IMR-90 (cell line): ENCODE results near the gene NLGN1. TPM values are rescaled to one million over a fixed set of nuclear protein-coding genes. Genes with fewer than 3 reads are reported as not detected.

Source experiments
- ATAC-seq: fragments of 200-7000 bp; cut with Tn5 transposase; 2 replicates; pipeline ENCODE4 v1.9.1; 2020; ENCODE audit warnings: low read depth, mild to moderate bottlenecking, moderate library complexity
- BruUV-seq: library from RNA; stranded (reverse); fragments of 400-500 nt; replicated peaks from 2 replicates; lab custom pipeline; 2021; lab: Mats Ljungman, UMichigan
- CTCF ChIA-PET: fragments of 300-600 bp; formaldehyde crosslinking; extraction: SDS; loops from one replicate; lab custom pipeline; 2021; ENCODE audit warnings: antibody characterized with exemption; lab: Yijun Ruan, JAX
- POLR2A ChIA-PET: fragments of 300-600 bp; sonication (Branson Sonifier 250); formaldehyde crosslinking; loops from one replicate; lab custom pipeline; 2022; ENCODE audit warnings: antibody characterized with exemption; ENCODE audit not compliant: unreplicated experiment; lab: Charles Lee
- DNase-seq: peaks from one replicate; pipeline ENCODE4 v3.0.0; 2013
- H2AFZ ChIP-seq: replicated peaks from 2 replicates; pipeline ENCODE3; 2013; ENCODE audit warnings: low read length, mild to moderate bottlenecking; ENCODE audit not compliant: poor library complexity
- H2AK5ac ChIP-seq: 2 replicates; pipeline ENCODE4 v1.6.1; 2013; ENCODE audit warnings: low read depth, low read length, inconsistent platforms
- H2AK9ac ChIP-seq: replicated peaks from 2 replicates; pipeline ENCODE3; 2013; ENCODE audit warnings: mild to moderate bottlenecking, low read depth, low read length, moderate library complexity; ENCODE audit not compliant: poor library complexity
- H2BK120ac ChIP-seq: 2 replicates; pipeline ENCODE4 v1.6.1; 2013; ENCODE audit warnings: low read depth, low read length, inconsistent platforms
- H2BK15ac ChIP-seq: 3 replicates; pipeline ENCODE4 v1.6.1; 2013; ENCODE audit warnings: low read depth, low read length, inconsistent platforms
- H2BK20ac ChIP-seq: 2 replicates; pipeline ENCODE4 v1.6.1; 2013; ENCODE audit warnings: low read depth, mild to moderate bottlenecking, inconsistent platforms, low read length, moderate library complexity
- H2BK5ac ChIP-seq: 2 replicates; pipeline ENCODE4 v1.6.1; 2013; ENCODE audit warnings: mild to moderate bottlenecking, low read depth, low read length, inconsistent platforms; ENCODE audit not compliant: poor library complexity, severe bottlenecking
- H3K14ac ChIP-seq: replicated peaks from 2 replicates; pipeline ENCODE4 v1.6.1; 2013; ENCODE audit warnings: low read depth, low read length, inconsistent platforms
- H3K18ac ChIP-seq: 2 replicates; pipeline ENCODE4 v1.6.1; 2013; ENCODE audit warnings: low read depth, low read length, control low read depth
- H3K23ac ChIP-seq: 2 replicates; pipeline ENCODE4 v1.6.1; 2013; ENCODE audit warnings: low read depth, low read length, inconsistent platforms
- H3K27ac ChIP-seq: 2 replicates; pipeline ENCODE4 v1.5.1; 2013; ENCODE audit warnings: mild to moderate bottlenecking, control low read depth, low read length; ENCODE audit not compliant: insufficient read depth
- H3K27me3 ChIP-seq: 2 replicates; pipeline ENCODE4 v1.6.1; 2013; ENCODE audit warnings: low read length; ENCODE audit not compliant: control insufficient read depth, insufficient read depth
- H3K36me3 ChIP-seq: 2 replicates; pipeline ENCODE4 v1.6.1; 2013; ENCODE audit warnings: low read length, mixed read lengths; ENCODE audit not compliant: control insufficient read depth, insufficient read depth
- H3K4ac ChIP-seq: 2 replicates; pipeline ENCODE4 v1.6.1; 2013; ENCODE audit warnings: low read depth, low read length, inconsistent platforms
- H3K4me1 ChIP-seq: 2 replicates; pipeline ENCODE4 v1.6.1; 2013; ENCODE audit warnings: low read length, mixed read lengths; ENCODE audit not compliant: control insufficient read depth, insufficient read depth
- H3K4me2 ChIP-seq: 2 replicates; pipeline ENCODE4 v1.6.1; 2013; ENCODE audit warnings: low read depth, mild to moderate bottlenecking, control low read depth, low read length, moderate library complexity
- H3K4me3 ChIP-seq: 2 replicates; pipeline ENCODE4 v1.5.1; 2013; ENCODE audit warnings: low read depth, mild to moderate bottlenecking, control low read depth, low read length, moderate library complexity; ENCODE audit not compliant: insufficient read depth
- H3K56ac ChIP-seq: 2 replicates; pipeline ENCODE4 v1.6.1; 2013; ENCODE audit warnings: low read length, inconsistent platforms; ENCODE audit not compliant: insufficient read depth; ENCODE audit errors: extremely low read depth
- H3K79me1 ChIP-seq, 2 experiments: 2 replicates each; pipeline ENCODE4 v1.6.1; 2013; ENCODE audit warnings: low read length in 2 of 2, inconsistent platforms in 1 of 2, low read depth in 1 of 2
- H3K9ac ChIP-seq: 2 replicates; pipeline ENCODE4 v1.6.1; 2013; ENCODE audit warnings: low read depth, low read length, control low read depth
- H3K9me1 ChIP-seq: 2 replicates; pipeline ENCODE4 v1.6.1; 2013; ENCODE audit warnings: low read length, inconsistent platforms; ENCODE audit not compliant: insufficient read depth
- H3K9me3 ChIP-seq: 2 replicates; pipeline ENCODE4 v1.6.1; 2013; ENCODE audit warnings: low read length; ENCODE audit not compliant: control insufficient read depth, insufficient read depth
- H4K20me1 ChIP-seq: 2 replicates; pipeline ENCODE4 v1.6.1; 2013; ENCODE audit warnings: low read length, inconsistent platforms; ENCODE audit not compliant: insufficient read depth
- H4K5ac ChIP-seq: 2 replicates; pipeline ENCODE4 v1.6.1; 2013; ENCODE audit warnings: mild to moderate bottlenecking, low read depth, low read length, control low read depth
- H4K8ac ChIP-seq, 2 experiments: 2 replicates each; pipeline ENCODE4 v1.6.1; 2013; ENCODE audit warnings: low read depth in 2 of 2, low read length in 2 of 2, control low read depth in 1 of 2, inconsistent platforms in 1 of 2
- H4K91ac ChIP-seq: 2 replicates; pipeline ENCODE4 v1.6.1; 2013; ENCODE audit warnings: low read depth, low read length, inconsistent platforms; ENCODE audit not compliant: insufficient read depth
- CHD1 ChIP-seq: IDR thresholded peaks from 2 replicates; pipeline ENCODE4 v1.6.1; 2012; ENCODE audit warnings: low read depth, low read length, improper control_type of control experiment
- CTCF ChIP-seq: conservative IDR thresholded peaks from 2 replicates; pipeline ENCODE4 v1.5.1; 2012; ENCODE audit warnings: mild to moderate bottlenecking, low read depth, low read length, improper control_type of control experiment
- ELK1 ChIP-seq: fragments of 150-350 bp; IDR thresholded peaks from 2 replicates; pipeline ENCODE4 v1.6.1; 2016; ENCODE audit warnings: low read depth, mild to moderate bottlenecking, low read length, moderate library complexity, borderline replicate concordance
- WGBS, 2 experiments: methylation state at CpG; one replicate each; pipeline versions ENCODE4 v1.1.5 to v1.1.7; 2013; ENCODE audit warnings: missing lambda C conversion rate in 2 of 2; ENCODE audit not compliant: insufficient read length in 1 of 2; ENCODE audit errors: extremely low coverage in 2 of 2; 5-methylcytosine and 5-hydroxymethylcytosine counted together
- dilution Hi-C: fragments of 300-500 bp; cut with HindIII; formaldehyde crosslinking; loops from one replicate; pipeline ENCODE4 v1.14.3; 2018; ENCODE audit warnings: low sequenced_read_pairs; ENCODE audit not compliant: unreplicated experiment
- in situ Hi-C: fragments of 300-500 bp; cut with MboI; formaldehyde crosslinking; loops from 3 replicates; pipeline ENCODE4 v1.14.3; 2019; ENCODE audit warnings: low sequenced_read_pairs, inconsistent platforms, mixed read lengths
- intact Hi-C: fragments of 100-400 bp; cut with micrococcal nuclease; formaldehyde crosslinking; loops from 2 replicates; pipeline ENCODE4 v1.10.0; 2022
- polyA plus RNA-seq, 3 experiments: library from polyadenylated mRNA; depleted of rRNA; stranded (reverse); fragments of >200 nt; gene quantifications; 2 replicates each; pipeline ENCODE4 v1.2.3, GENCODE V29; 2012; ENCODE audit warnings: low replicate concordance in 1 of 3
- total RNA-seq: library from RNA; depleted of rRNA; stranded (reverse); fragments of >200 nt; gene quantifications from 2 replicates; pipeline ENCODE4 v1.2.3, GENCODE V29; 2012

Gene NLGN1
- total and polyA plus RNA-seq, 2 of the 4 experiments (the other 2 are of a cell fraction) = 1.8 to 12.5 TPM

DNA sequence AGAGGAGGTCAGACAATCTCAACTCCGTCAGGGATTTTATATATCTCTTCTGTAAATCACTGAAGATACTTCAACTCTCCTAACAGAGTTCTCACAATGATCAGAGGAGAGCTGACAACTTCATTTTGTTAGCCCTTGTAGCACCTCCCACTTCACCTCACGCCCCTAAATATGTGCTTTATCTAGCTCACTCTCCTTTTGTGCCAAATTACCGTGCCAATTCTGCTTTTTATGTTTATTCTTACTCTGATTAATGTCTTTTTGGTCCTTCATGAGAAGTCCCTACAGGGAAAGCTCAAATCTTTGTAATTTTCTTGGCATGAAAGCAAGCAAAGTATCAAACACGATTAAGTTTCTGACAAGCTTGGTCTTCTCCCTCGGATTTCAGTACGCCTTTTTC, 825.5 kb downstream of the NLGN1 start:
- DNase-seq = no peak
- TF ChIP-seq ELK1 = no peak
- no peak for TF ChIP-seq CTCF
- TF ChIP-seq CHD1 = no peak
- CTCF ChIA-PET = interaction anchor here (0.6 kb wide), 1 partner anchor 664 kb away, joined by 3 read pairs; no protein-coding TSS in a partner anchor

More for the DNA sequence above, 825.5 kb downstream of the NLGN1 start:
- ATAC-seq = no peak
- Histone ChIP-seq H2BK15ac (no peak overlapping the region), H3K9me3 (no peaks in the 10 kb centered on the region), H3K27me3 (no peaks in the 10 kb centered on the region), H4K5ac (no peak overlapping the region), H2AK9ac (no peak overlapping the region), H2AK5ac (no peak overlapping the region), H3K4me2 (no peak overlapping the region), H2BK120ac (no peak overlapping the region), H2BK20ac (no peak overlapping the region), H3K4ac (no peak overlapping the region), H3K36me3 (no peaks in the 10 kb centered on the region), H3K79me1 (no peaks in the 10 kb centered on the region), H3K14ac (no peak overlapping the region), H3K56ac (no peak overlapping the region), H4K91ac (no peak overlapping the region), H3K18ac (no peak overlapping the region), H4K8ac (no peak overlapping the region), H3K27ac (no peak overlapping the region), H2BK5ac (no peak overlapping the region), H3K4me1 (peaks cover 2% of the 10 kb centered on the region; the same call in 1 of the 2 replicates), H3K9me1 (no peaks in the 10 kb centered on the region), H2AFZ (no peak overlapping the region), H3K23ac (no peak overlapping the region), H3K4me3 (no peak overlapping the region), H4K20me1 (no peaks in the 10 kb centered on the region), H3K9ac (no peak overlapping the region)
- intact Hi-C loops (no loop called here), in situ Hi-C loops (no loop called here), dilution Hi-C loops (no loop called here)
- POLR2A ChIA-PET = no interaction called here
- BruUV-seq = no TSS peak
- WGBS, 2 experiments = 30% methylated on average over 2 of the region's 6 CpGs; no CpG with 5 or more reads in 1 of the 2 experiments
